GM12801 (cell line): Measurements from ENCODE around the gene SMO.

Experiments
- CTCF ChIP-seq: IDR thresholded peaks from one replicate; pipeline ENCODE4 v1.5.1; 2011; ENCODE audit warnings: control low read depth; ENCODE audit not compliant: insufficient read length; ENCODE audit errors: extremely low read depth

The SMO gene

GRCh38 chr7:129166745-129167144 lies 21.7 kb upstream of the SMO start:
- TF ChIP-seq CTCF: no peak

GRCh38 chr7:129167817-129168216 lies 20.6 kb upstream of the SMO start:
- TF ChIP-seq CTCF: no peak

GRCh38 chr7:129168231-129169021 lies 20.0 kb upstream of the SMO start:
- no peak for TF ChIP-seq CTCF

- TF ChIP-seq CTCF: no peak
Observed at GRCh38 chr7:129169171-129169671, 19.2 kb upstream of the SMO start.

GRCh38 chr7:129169686-129170440 lies 18.6 kb upstream of the SMO start:
- no peak for TF ChIP-seq CTCF

- TF ChIP-seq CTCF: no peak
Observed at GRCh38 chr7:129170441-129171021, 17.9 kb upstream of the SMO start.

- no peak for TF ChIP-seq CTCF
Observed at GRCh38 chr7:129176916-129177710, 11.3 kb upstream of the SMO start.
